Mesendoderm (in vitro differentiated cells): ENCODE results near the gene LGR4.

Experiments
- DNase-seq: peaks from one replicate; pipeline ENCODE4 v3.0.0; 2013
- H2AK5ac ChIP-seq: 2 replicates; pipeline ENCODE4 v1.6.1; 2013; ENCODE audit warnings: low read length, inconsistent platforms
- H2BK120ac ChIP-seq: 2 replicates; pipeline ENCODE4 v1.6.1; 2013; ENCODE audit warnings: low read depth, mild to moderate bottlenecking, low read length, moderate library complexity, mixed read lengths
- H2BK15ac ChIP-seq: replicated peaks from 2 replicates; pipeline ENCODE4 v1.6.1; 2013; ENCODE audit warnings: low read depth, mild to moderate bottlenecking, moderate library complexity
- H2BK5ac ChIP-seq: 2 replicates; pipeline ENCODE4 v1.6.1; 2013; ENCODE audit warnings: low read length, inconsistent platforms
- H3K18ac ChIP-seq: 2 replicates; pipeline ENCODE4 v1.6.1; 2013; ENCODE audit warnings: mild to moderate bottlenecking, low read length, mixed read lengths
- H3K23ac ChIP-seq: one replicate; pipeline ENCODE4 v1.6.1; 2013; ENCODE audit warnings: low read length
- H3K27ac ChIP-seq: 2 replicates; pipeline ENCODE4 v1.5.1; 2013; ENCODE audit warnings: low read depth, mild to moderate bottlenecking, inconsistent platforms, low read length, moderate library complexity
- H3K27me3 ChIP-seq: 2 replicates; pipeline ENCODE4 v1.6.1; 2013; ENCODE audit warnings: low read length, control low read depth, mild to moderate bottlenecking, inconsistent platforms; ENCODE audit not compliant: insufficient read depth, poor library complexity
- H3K36me3 ChIP-seq: 2 replicates; pipeline ENCODE4 v1.6.1; 2013; ENCODE audit warnings: low read length, inconsistent platforms; ENCODE audit not compliant: control insufficient read depth, insufficient read depth
- H3K4ac ChIP-seq: one replicate; pipeline ENCODE4 v1.6.1; 2013; ENCODE audit warnings: low read depth, mild to moderate bottlenecking, low read length, moderate library complexity
- H3K4me1 ChIP-seq: 2 replicates; pipeline ENCODE4 v1.6.1; 2013; ENCODE audit warnings: low read depth, low read length, inconsistent platforms; ENCODE audit not compliant: control insufficient read depth
- H3K4me2 ChIP-seq: 2 replicates; pipeline ENCODE4 v1.6.1; 2013; ENCODE audit warnings: low read length
- H3K4me3 ChIP-seq: 2 replicates; pipeline ENCODE4 v1.5.1; 2013; ENCODE audit warnings: mild to moderate bottlenecking, low read length
- H3K56ac ChIP-seq: one replicate; pipeline ENCODE4 v1.6.1; 2013; ENCODE audit warnings: low read length
- H3K79me1 ChIP-seq: 2 replicates; pipeline ENCODE4 v1.6.1; 2013; ENCODE audit warnings: low read length, inconsistent platforms
- H3K79me2 ChIP-seq: 2 replicates; pipeline ENCODE4 v1.6.1; 2013; ENCODE audit warnings: mild to moderate bottlenecking, low read length; ENCODE audit not compliant: control insufficient read depth, insufficient read depth
- H3K9ac ChIP-seq: 2 replicates; pipeline ENCODE4 v1.6.1; 2013; ENCODE audit warnings: low read length, inconsistent platforms
- H4K5ac ChIP-seq: one replicate; pipeline ENCODE4 v1.6.1; 2013; ENCODE audit warnings: low read length
- H4K8ac ChIP-seq: one replicate; pipeline ENCODE4 v1.6.1; 2013; ENCODE audit warnings: low read depth, mild to moderate bottlenecking, control low read depth, low read length, moderate library complexity
- WGBS: extraction: QIAGEN DNeasy Blood & Tissue Kit; methylation state at CpG from one replicate; pipeline ENCODE4 v1.1.7; 2013; ENCODE audit warnings: low lambda C conversion rate, missing lambda C conversion rate; ENCODE audit not compliant: insufficient coverage; ENCODE audit errors: extremely low coverage; 5-methylcytosine and 5-hydroxymethylcytosine counted together

LGR4 gene

GRCh38 chr11:27408246-27408800 lies 64.3 kb downstream of the LGR4 start:
- no peak for DNase-seq
- Histone ChIP-seq H3K79me2 (peaks cover 3% of the 10 kb centered on the region), H2AK5ac (no peak overlapping the region), H3K79me1 (peaks cover 3% of the 10 kb centered on the region), H3K23ac (no peak overlapping the region), H3K27ac (no peak overlapping the region), H4K8ac (no peak overlapping the region), H2BK120ac (no peak overlapping the region), H3K56ac (no peak overlapping the region), H3K4me1 (no peaks in the 10 kb centered on the region), H3K4ac (no peak overlapping the region), H2BK15ac (no peak overlapping the region), H3K4me3 (no peak overlapping the region), H3K4me2 (no peak overlapping the region), H3K36me3 (no peaks in the 10 kb centered on the region), H3K27me3 (no peaks in the 10 kb centered on the region), H4K5ac (no peak overlapping the region), H2BK5ac (no peak overlapping the region), H3K9ac (no peak overlapping the region), H3K18ac (no peak overlapping the region)
- WGBS = no CpG with 5 or more reads among the region's 2 CpGs

- H3K9ac ChIP-seq = no peak overlapping the region
- H2BK120ac ChIP-seq = no peak overlapping the region
- no peak overlapping the region for H3K4me2 ChIP-seq
- H2BK15ac ChIP-seq = no peak overlapping the region
- no peak overlapping the region for H3K56ac ChIP-seq
- no peak overlapping the region for H4K5ac ChIP-seq
- H3K79me1 ChIP-seq = peaks cover 2% of the 10 kb centered on the region
- H3K4me3 ChIP-seq = no peak overlapping the region
- no peak for DNase-seq
- H3K4ac ChIP-seq = no peak overlapping the region
- H3K18ac ChIP-seq = no peak overlapping the region
- H2BK5ac ChIP-seq = no peak overlapping the region
- no peaks in the 10 kb centered on the region for H3K4me1 ChIP-seq
- no peak overlapping the region for H4K8ac ChIP-seq
- no peaks in the 10 kb centered on the region for H3K27me3 ChIP-seq
- H3K79me2 ChIP-seq = no peaks in the 10 kb centered on the region
- H3K36me3 ChIP-seq = no peaks in the 10 kb centered on the region
- H2AK5ac ChIP-seq = no peak overlapping the region
- no peak overlapping the region for H3K27ac ChIP-seq
- no CpG with 5 or more reads among the region's 3 CpGs for WGBS
- no peak overlapping the region for H3K23ac ChIP-seq
These were observed 65.9 kb downstream of the LGR4 start for GRCh38 chr11:27406498-27407354.

GRCh38 chr11:27405134-27405533 lies 67.5 kb downstream of the LGR4 start:
- peaks cover 2% of the 10 kb centered on the region for H3K79me1 ChIP-seq
- no peak overlapping the region for H3K4me2 ChIP-seq
- no peaks in the 10 kb centered on the region for H3K27me3 ChIP-seq
- H2BK5ac ChIP-seq = no peak overlapping the region
- WGBS = no CpG with 5 or more reads among the region's 3 CpGs
- H3K4me3 ChIP-seq = no peak overlapping the region
- no peak overlapping the region for H3K18ac ChIP-seq
- H3K4me1 ChIP-seq = no peaks in the 10 kb centered on the region
- H3K36me3 ChIP-seq = no peaks in the 10 kb centered on the region
- H3K27ac ChIP-seq = no peak overlapping the region
- H3K9ac ChIP-seq = no peak overlapping the region
- no peak overlapping the region for H3K56ac ChIP-seq
- no peak overlapping the region for H3K4ac ChIP-seq
- H4K5ac ChIP-seq = no peak overlapping the region
- no peak overlapping the region for H3K23ac ChIP-seq
- H3K79me2 ChIP-seq = no peaks in the 10 kb centered on the region
- H2AK5ac ChIP-seq = no peak overlapping the region
- H2BK120ac ChIP-seq = no peak overlapping the region
- no peak for DNase-seq
- H2BK15ac ChIP-seq = no peak overlapping the region
- H4K8ac ChIP-seq = no peak overlapping the region

GRCh38 chr11:27404427-27404826 lies 68.2 kb downstream of the LGR4 start:
- H3K4me2 ChIP-seq = no peak overlapping the region
- H3K27ac ChIP-seq = no peak overlapping the region
- no peak overlapping the region for H3K4me3 ChIP-seq
- no peak overlapping the region for H4K5ac ChIP-seq
- no peaks in the 10 kb centered on the region for H3K79me2 ChIP-seq
- H3K4ac ChIP-seq = no peak overlapping the region
- no peaks in the 10 kb centered on the region for H3K4me1 ChIP-seq
- no peaks in the 10 kb centered on the region for H3K36me3 ChIP-seq
- no peak overlapping the region for H4K8ac ChIP-seq
- H2BK120ac ChIP-seq = no peak overlapping the region
- no peaks in the 10 kb centered on the region for H3K27me3 ChIP-seq
- H2BK15ac ChIP-seq = no peak overlapping the region
- DNase-seq = no peak
- no peak overlapping the region for H3K18ac ChIP-seq
- no peak overlapping the region for H3K56ac ChIP-seq
- no peak overlapping the region for H3K9ac ChIP-seq
- H2AK5ac ChIP-seq = no peak overlapping the region
- H3K23ac ChIP-seq = no peak overlapping the region
- no peak overlapping the region for H2BK5ac ChIP-seq
- peaks cover 2% of the 10 kb centered on the region for H3K79me1 ChIP-seq
- no CpG with 5 or more reads among the region's 2 CpGs for WGBS

GRCh38 chr11:27403195-27403594 lies 69.4 kb downstream of the LGR4 start:
- Histone ChIP-seq H3K23ac (no peak overlapping the region), H3K18ac (no peak overlapping the region), H3K27me3 (no peaks in the 10 kb centered on the region), H3K4me1 (no peaks in the 10 kb centered on the region), H3K9ac (no peak overlapping the region), H3K27ac (no peak overlapping the region), H3K56ac (no peak overlapping the region), H2AK5ac (no peak overlapping the region), H3K4ac (no peak overlapping the region), H2BK15ac (no peak overlapping the region), H3K4me3 (no peak overlapping the region), H4K5ac (no peak overlapping the region), H2BK5ac (no peak overlapping the region), H2BK120ac (no peak overlapping the region), H3K79me2 (no peaks in the 10 kb centered on the region), H3K79me1 (peaks cover 2% of the 10 kb centered on the region), H3K4me2 (no peak overlapping the region), H3K36me3 (no peaks in the 10 kb centered on the region), H4K8ac (no peak overlapping the region)
- no CpG with 5 or more reads among the region's 2 CpGs for WGBS
- no peak for DNase-seq
